ENCODE results near the gene KLC1.
"Not testable (repeated sequence)": the region's sequence is repeated elsewhere in the genome, so short reads cannot be mapped to it uniquely, and the experiment has no call there.

Gene KLC1

DNA sequence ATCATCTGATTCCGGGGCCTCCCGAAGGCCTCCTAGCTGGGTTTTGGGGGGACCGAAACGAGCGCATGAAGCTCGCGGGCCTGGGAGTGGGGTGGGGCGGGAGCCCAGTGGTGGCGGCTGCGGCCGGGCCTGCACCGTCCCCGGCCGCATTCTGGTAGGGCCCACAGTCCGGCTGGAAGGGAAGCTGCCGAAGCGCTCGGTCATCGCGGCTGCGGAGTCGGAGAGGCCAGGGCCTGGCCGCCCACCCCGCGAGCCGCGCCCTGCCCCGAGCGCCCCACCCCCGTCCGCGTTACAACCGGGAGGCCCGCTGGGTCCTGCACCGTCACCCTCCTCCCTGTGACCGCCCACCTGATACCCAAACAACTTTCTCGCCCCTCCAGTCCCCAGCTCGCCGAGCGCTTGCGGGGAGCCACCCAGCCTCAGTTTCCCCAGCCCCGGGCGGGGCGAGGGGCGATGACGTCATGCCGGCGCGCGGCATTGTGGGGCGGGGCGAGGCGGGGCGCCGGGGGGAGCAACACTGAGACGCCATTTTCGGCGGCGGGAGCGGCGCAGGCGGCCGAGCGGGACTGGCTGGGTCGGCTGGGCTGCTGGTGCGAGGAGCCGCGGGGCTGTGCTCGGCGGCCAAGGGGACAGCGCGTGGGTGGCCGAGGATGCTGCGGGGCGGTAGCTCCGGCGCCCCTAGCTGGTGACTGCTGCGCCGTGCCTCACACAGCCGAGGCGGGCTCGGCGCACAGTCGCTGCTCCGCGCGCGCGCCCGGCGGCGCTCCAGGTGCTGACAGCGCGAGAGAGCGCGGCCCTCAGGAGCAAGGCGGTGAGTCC is at the start of gene KLC1:
KLC1 (plus strand) TSS at position 528 of the 819 bp plus-strand sequence. CDS start 25,354 bp downstream, outside the sequence.
- peak; percentile 84 for DNase-seq (ENCODE audit: low read depth)

DNA sequence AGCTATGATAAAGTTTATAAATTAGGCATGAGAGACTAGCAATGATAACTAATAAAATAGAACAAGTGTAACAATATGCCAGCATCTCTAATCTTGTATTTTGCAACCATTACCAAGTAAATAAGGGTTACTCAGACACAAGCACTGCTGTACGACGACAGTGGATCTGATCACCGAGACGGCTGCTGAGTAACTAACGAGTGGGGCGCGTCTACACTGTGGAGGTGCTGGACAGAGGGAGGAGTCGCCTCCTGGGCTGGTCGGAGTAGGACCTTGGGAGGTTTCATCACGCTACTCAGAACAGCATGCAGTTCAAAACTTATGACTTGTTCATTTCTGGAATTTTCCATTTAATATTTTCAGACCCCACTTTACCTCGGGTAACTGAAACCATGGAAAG is 47.8 kb upstream of the KLC1 start:
- DNase-seq (ENCODE audit: low read depth): no peak

DNA sequence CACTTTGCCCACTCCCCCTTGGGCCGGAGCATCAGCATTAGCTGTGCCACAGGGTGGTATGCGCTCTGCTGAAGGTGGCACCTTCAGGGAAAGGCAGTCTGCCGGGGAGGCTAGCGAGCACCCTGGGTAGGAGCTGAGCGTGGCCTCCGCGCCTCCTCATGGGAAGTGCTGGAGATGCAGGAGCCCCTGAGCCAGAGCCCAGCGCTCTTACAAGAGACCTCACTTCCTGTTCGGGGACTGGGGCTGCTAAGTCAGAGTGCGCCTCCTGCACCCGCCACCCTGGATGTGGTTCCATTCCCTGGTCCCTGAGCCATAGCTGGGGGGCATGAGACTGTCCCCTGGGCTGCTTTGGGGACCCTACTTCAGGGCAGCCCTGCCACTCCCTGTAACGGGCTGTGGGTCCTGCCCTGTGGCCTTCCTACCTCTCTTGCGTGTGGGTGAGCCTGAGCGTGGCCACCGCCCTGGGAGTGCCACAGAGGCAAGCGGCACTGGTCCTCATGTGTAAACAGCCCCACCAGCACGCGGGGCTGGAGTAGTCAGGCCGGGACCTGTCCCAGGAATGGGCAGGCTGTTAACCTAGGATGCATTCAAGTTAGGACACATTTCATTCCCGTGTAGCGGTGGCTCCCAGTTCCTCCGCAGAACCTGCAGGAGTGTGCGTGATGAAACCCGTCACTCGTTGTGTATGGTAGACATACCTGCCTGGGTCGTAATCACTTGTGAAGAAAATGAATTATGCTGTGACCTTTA is 46.9 kb upstream of the KLC1 start:
- no peak for DNase-seq (ENCODE audit: low read depth)

DNA sequence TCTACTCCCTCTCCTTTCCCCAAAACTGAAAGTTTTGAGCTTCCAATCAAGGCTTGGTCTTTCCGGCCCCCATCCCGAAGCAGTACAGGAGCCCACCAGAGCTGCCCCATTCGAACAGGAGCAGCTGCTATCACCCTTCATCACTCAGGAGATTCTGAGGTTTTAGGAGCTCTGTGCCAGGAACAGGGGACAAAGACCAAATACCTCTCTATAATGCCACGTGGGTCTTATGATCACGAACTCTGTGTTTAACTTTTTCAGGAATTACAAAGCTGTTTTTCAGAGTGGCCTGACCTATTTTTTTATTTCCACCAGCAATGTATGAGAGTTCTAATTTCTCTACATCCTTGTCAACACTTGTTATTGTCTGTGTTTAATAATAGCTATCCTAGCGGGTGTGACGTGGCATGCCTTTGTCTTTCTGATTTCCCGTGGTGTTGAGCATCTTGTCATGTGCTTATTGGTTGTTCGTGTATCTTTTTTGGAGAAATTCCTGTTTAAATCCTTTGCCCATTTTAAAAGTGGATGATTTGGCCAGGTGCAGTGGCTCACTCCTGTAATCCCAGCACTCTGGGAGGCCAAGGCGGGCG is 44.6 kb upstream of the KLC1 start:
- no peak for DNase-seq (ENCODE audit: low read depth)

DNA sequence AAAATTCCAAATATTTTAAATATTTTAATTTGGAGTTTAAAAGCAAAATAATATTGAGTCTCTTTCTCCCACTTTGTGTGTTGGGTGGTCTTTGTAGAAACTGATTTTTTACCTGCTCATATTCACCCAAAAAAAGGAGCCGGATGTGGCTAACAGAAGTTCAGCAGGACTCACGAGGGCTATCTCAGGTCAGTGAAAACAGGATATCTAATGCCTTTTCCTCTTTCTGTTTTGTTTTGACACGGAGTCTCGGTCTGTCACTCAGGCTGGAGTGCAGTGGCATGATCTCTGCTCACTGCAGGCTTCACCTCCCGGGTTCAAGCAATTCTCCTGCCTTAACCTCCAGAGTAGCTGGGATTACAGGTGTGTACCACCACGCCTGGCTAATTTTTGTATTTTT is 35.4 kb upstream of the KLC1 start:
- no peak for DNase-seq (ENCODE audit: low read depth)

DNA sequence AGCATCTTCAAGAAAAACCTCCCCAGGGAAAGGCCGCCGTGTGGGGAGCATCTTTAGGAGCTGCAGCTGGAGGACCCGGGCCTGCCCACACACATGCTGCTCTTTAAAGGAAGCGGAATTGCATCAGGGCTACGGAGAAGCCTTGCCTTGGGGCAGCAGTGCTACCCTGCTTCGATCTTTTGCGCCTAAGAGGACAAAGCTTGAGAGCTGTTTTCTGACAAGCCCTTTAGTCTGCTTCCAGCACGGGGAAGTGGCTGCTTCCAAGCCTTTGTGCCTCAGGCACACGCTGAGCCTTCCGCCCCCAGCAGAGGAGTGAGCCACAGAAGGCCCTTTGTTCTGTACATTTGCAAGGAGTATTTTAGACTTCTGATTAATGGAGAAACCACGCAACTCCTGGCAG is 34.7 kb upstream of the KLC1 start:
- peak; percentile 97 for DNase-seq (ENCODE audit: low read depth)

DNA sequence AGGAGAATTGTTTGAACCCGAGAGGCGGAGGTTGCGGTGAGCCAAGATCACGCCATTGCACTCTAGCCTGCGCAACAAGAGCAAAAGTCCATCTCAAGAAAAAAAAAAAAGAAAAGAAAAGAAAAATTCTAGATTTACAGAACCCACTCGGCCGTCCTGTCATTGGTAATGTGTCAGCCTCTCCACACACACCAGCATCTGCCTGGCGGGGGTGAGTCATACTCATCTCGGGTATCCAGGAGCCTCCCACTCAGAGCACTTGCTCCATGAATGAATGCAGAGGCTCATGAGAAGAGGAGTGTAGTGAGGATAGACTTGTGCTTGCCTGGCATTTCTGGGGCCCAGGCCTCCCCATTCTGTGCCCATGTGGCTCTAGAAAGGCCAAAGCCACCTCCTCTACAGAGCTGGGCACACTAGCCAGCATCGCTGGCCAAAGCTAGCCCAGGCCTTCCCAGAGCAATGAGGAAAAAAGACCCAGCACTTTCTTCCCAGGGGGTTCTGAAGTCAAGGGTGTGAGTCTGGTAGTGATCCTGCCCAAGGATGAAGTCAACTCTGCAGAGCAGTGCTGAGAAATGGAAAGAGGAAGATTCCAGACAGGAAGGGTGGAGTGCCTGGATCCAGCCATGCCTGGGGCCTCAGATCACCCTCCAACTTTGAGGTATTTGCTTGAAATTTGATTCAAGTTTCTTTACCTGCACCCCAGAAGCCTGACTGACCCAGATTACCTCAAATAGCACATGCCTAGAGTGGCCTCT is 31.2 kb upstream of the KLC1 start:
- DNase-seq (ENCODE audit: low read depth): peak; percentile 97

DNA sequence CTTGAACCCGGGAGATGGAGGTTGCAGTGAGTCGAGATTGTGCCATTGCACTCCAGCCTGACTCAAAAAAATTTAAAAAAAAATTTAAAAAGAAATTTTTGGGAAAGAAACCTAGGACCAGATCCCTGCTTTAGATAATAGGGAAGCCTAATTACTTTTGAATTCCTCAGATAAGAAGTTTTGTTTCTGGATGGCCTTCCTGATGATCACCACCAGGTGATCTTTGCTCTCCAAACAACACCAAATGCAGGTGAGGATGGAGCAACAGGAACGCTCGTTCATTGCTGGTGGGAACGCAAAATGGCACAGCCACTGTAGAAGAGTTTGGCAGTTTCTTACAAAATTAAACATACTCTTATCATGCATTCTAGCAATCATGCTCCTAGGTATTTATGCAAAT is 28.5 kb upstream of the KLC1 start:
- DNase-seq (ENCODE audit: low read depth): no peak

DNA sequence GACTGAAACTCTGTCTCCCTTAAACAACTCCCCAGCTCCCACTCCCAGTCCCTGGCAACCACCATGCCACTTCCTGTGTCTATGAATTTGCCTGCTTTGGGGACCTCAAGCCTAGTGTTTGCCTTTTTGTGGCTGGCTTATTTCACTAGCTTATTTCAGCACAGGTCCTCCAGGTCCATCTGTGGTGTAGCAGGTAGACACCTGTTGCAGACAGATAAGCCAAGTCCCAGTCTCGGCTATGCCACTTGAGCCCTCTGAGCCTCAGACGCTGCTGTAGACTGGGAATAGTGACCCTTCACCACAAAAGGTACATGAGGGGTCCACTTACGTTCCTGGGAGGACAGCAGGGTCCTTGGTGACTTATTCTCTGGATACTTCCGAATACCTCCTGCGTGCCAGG is 24.4 kb upstream of the KLC1 start:
- no peak for DNase-seq (ENCODE audit: low read depth)

DNA sequence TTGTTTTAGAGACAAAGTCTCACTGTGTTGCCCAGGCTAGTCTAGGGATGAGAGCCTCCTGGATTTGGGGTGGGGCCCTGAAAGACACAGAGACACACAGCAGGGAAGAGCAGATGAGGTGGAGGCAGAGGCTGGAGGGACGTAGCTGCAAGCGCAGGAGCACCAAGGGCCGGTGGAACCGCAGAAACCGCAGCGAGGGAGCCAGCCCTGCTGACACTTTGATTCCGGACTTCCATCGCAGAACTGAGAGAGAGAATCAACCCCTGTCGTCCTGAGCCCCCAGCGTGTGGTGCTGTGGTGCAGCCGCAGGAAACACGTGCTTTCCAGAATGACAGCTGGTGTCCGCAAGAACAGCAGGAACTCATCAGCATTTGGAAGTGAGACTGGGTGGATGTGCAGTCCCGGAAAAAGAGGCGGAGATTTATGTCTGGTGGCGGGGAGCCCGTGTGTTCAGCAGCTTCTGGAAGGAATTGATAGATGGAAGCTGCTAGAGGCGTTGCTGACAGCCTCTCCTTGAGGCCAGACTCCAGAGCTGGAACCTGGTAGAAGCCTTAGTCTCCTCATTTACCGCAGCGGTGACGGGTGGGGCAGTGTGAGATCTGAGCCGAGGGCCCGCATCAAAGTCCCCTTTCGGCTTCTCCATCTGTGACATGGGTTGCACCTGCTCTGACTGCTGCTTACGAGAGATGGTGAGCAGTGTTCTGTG is 21.9 kb upstream of the KLC1 start:
- DNase-seq (ENCODE audit: low read depth): peak; percentile 91

DNA sequence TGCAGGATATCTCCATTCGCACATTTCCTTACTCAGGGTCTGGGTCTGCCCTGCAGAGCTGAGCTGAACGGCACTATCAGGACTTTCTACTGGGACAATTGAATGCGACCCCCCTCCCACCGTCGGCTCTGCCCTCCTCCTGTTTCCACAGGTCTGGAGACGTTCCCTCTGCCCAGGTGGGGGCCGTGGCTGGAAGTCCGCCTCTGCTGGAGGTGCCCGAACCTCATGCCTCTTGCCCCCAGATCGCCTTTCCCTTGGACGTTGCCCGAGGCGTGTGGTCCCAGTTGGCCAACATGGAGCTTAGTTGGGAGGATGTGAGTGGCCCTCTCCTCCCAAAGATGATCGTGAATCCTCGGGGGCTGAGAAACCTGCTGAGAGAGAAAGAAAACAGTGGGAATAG is 21.2 kb upstream of the KLC1 start:
- DNase-seq (ENCODE audit: low read depth): no peak

DNA sequence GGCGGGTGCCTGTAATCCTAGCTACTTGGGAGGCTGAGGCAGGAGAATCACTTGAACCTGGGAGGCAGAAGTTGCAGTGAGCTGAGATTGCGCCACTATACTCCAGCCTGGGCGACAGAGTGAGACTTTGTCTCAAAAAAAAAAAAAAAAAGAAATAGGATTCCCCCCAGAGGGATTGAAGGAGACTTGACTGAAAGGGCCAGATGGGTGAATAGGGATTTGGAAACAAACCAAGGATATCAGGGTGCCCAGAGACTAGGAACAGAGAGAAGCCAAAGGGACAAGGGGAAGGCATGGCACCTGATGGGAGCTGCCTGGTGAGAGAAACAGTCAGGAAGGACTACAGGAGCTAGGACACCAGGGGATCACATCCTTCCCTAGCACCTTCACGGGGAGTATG is 19.9 kb upstream of the KLC1 start:
- not testable (repeated sequence) for DNase-seq (ENCODE audit: low read depth)

DNA sequence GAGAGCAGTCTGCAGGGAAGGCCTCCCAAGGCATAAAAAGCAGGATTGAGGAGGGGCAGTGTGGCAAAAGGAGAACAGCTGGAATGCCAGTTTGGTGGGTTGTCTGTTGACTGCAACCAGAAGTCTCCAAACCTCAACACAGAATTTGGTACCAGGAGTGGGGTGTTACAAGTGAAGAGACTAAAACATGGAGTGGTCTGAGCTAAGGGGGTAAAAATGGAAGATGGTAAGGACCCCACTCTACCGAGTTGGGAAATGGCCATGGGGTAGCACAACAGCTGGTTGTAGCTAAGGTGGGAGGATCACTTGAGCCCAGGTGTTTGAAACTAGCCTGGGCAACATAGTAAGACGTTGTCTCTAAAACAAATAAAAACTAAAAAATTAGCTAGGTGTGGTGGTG is 17.8 kb upstream of the KLC1 start:
- no peak for DNase-seq (ENCODE audit: low read depth)

DNA sequence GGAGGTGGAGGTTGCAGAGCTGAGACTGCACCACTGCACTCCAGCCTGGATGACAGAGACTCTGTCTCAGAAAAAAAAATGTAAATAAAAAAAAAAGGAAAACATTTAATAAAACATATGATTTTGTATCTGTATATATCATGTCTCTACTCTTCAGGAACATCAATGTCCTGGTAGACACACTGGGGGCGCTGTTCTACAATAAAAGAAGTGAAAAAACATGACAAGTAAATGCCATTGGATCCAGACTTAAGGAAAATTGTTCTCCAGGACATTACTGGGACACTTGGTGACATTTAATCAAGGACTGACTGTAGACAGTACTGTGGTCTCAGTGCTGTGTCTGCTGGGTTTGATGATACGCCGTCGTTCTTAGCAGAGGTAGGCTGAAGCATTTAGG is 15.5 kb upstream of the KLC1 start:
- DNase-seq (ENCODE audit: low read depth): no peak

DNA sequence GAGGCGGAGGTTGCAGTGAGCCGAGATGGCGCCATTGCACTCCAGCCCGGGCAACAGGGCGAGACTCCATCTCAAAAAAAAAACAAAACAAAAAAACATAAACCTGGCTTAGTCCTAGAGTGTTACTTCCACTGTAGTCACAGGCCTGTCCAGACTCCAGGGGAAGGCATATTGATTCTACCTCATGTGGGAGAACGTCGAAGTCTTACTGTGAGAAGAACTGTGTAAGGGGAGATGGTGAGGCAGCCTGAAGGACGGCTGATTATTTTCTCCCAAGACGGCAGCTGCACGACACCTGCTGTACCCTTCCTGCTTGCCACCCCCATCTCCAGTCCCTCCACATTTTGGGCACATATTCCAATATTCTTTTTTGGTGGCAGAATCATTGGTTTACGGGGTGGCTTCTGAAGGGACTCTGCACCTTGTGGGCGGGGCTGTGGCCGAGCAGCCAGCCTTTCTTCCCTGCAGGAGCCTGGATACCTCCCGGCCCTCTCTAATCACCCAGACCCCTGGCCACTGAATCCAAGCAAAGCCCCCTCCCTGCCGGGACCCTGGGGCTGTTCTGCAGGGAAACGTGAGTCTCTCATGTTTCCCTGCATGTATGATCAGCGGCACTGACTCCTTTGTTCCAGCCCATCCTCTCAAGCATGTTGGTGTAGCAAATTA is 12.2 kb upstream of the KLC1 start:
- no peak for DNase-seq (ENCODE audit: low read depth)

DNA sequence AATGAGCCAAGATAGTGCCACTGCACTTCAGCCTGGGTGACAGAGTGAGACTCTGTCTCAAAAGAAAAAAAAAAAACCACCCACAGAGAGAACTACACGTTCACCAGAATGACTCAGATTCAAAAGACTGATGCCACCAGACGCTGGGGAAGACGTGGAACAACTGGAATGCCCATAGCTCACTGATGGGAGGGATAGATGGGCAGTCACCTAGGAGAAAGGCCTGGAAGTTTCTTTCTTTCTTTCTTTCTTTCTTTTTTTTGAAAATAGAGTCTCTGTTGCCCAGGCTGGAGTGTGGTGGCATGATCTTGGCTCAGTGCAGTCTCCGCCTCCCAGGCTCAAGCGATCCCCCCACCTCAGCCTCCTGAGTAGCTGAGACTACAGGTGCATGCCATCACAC is 10.0 kb upstream of the KLC1 start:
- DNase-seq (ENCODE audit: low read depth): peak; percentile 72

DNA sequence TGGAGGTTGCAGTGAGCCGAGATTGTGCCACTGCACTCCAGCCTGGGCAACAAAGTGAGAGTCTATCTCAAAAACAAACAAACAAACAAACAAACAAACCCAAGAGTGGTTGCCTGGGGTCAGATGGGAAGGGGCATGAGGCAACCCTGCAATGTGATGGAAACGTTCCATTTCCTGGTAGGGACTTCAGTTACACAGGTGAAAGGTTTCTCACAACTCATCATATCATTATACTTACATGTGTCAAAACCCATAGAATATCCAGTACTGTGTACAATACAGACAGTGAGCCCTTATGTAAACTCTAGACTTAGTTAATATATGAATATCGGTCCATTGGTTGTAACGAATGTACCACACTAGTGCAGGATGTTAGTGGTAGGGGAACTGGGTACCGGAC is 7.2 kb upstream of the KLC1 start:
- DNase-seq (ENCODE audit: low read depth): no peak

DNA sequence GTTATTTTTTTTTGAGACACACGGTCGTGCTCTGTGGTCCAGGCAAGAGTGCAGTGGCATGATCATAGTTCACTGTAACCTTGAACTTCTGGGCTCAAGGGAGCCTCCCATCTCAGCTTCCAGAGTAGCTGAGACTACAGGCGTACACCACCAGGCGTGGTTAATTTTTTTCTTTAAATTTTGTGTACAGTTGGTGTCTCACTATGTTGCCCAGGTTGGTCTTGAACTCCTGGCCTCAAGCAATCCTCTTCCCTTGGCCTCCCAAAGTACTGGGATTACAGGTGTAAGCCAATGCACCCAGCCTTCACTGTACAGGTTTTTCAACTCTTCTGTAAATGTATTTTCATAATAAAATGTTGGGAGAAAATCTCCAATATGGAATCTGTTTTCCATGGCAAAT is 5.7 kb upstream of the KLC1 start:
- DNase-seq (ENCODE audit: low read depth): no peak

DNA sequence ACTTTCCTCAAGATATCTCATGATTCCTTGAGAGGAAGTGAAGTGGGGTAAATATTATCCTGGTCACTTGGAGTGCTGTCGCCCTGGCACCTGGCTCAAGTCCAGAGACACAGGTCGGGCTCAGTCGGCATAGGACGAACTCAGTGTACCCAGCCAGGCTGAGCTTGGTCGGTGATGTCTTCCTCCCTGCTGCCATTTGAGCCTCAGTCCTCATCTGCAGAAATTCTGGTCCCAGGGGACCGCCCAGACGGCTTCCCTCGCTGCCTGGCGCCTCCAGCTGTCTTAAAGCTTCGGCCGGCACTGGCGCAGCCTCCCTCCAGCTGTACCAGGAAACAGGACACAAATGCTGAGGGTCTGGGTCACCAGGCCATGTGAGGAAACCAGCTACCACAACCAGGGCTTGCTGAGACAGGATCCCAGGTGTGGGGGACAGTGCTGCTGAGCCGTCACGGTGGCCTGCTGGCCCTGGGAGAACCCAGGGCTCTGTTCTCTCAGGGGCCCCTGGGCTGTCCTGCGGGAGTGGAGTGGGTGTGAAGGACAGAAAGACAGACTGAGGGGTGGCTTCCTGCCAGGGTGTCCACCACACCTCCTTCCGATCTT is 5.0 kb upstream of the KLC1 start:
- DNase-seq (ENCODE audit: low read depth): no peak

DNA sequence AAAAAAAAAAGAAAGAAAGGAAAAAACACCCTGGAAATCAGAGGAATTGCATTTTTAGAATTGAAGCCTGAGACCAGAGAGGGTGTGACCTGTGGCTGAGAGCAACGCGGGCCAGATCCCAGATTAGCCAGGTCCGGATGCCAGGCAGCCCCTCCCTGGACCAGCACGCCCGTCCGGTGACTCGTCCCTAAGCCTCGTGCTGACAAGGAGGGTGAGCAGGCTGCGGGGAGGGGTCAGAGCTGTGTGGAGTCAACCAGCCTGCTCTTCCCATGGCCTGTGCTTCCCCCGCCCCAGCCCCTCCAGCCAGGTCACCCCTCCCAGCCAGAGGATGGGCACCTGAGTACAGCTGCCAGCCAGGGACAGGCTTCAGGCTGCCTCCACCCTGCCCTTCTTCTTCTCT is 4.2 kb upstream of the KLC1 start:
- DNase-seq (ENCODE audit: low read depth): peak; percentile 97

All from ELR (cell line).